Liver (tissue), 9 donors: ENCODE measurements around the gene BCL7B. TPM values are rescaled to one million over a fixed set of nuclear protein-coding genes. Genes with fewer than 3 reads are reported as not detected.

ENCODE experiments used
- DNase-seq: peaks from one replicate; pipeline ENCODE4 v3.0.0-alpha.2; 2017; ENCODE audit warnings: low spot score
- H3K27ac ChIP-seq, 2 donors: one replicate each; pipeline ENCODE4 v1.7.0; 2013; ENCODE audit warnings: inconsistent platforms in 2 of 2, low read length in 2 of 2, control low read depth in 1 of 2, low read depth in 1 of 2, mild to moderate bottlenecking in 1 of 2
- H3K27me3 ChIP-seq, 4 donors: one replicate each; pipeline versions ENCODE4 v1.6.1 to v1.7.0; 2013; ENCODE audit warnings: low read length in 3 of 4, inconsistent platforms in 1 of 4, mild to moderate bottlenecking in 1 of 4, moderate library complexity in 1 of 4; ENCODE audit not compliant: control insufficient read depth in 4 of 4, insufficient read depth in 4 of 4
- H3K36me3 ChIP-seq, 4 donors: one replicate each; pipeline versions ENCODE4 v1.6.1 to v1.7.0; 2013; ENCODE audit warnings: low read length in 3 of 4, mild to moderate bottlenecking in 3 of 4, low read depth in 1 of 4, moderate library complexity in 1 of 4; ENCODE audit not compliant: control insufficient read depth in 4 of 4, insufficient read depth in 3 of 4
- H3K4me1 ChIP-seq, 4 donors: one replicate each; pipeline versions ENCODE4 v1.6.1 to v1.7.0; 2013; ENCODE audit warnings: low read length in 3 of 4, mild to moderate bottlenecking in 3 of 4, moderate library complexity in 1 of 4; ENCODE audit not compliant: control insufficient read depth in 4 of 4, insufficient read depth in 4 of 4
- H3K4me3 ChIP-seq, 3 donors: one replicate each; pipeline versions ENCODE4 v1.6.1 to v1.7.0; 2013; ENCODE audit warnings: low read length in 3 of 3, control low read depth in 1 of 3, low read depth in 1 of 3, mild to moderate bottlenecking in 1 of 3
- H3K9ac ChIP-seq, 2 donors: one replicate each; pipeline ENCODE4 v1.7.0; 2013; ENCODE audit warnings: low read length in 2 of 2, mild to moderate bottlenecking in 2 of 2, moderate library complexity in 2 of 2, control low read depth in 1 of 2, low read depth in 1 of 2
- H3K9me3 ChIP-seq, 4 donors: one replicate each; pipeline versions ENCODE4 v1.6.1 to v1.7.0; 2013; ENCODE audit warnings: low read length in 3 of 4; ENCODE audit not compliant: control insufficient read depth in 4 of 4
- EGR1 ChIP-seq, 2 donors: IDR thresholded peaks; 2 replicates each; pipeline ENCODE4 v1.6.1; 2016 to 2018; ENCODE audit warnings: antibody characterized with exemption in 2 of 2, low read depth in 2 of 2
- FOXA1 ChIP-seq: IDR thresholded peaks from 2 replicates; pipeline ENCODE4 v1.6.1; 2016; ENCODE audit warnings: antibody characterized with exemption
- FOXA2 ChIP-seq: IDR thresholded peaks from 2 replicates; pipeline ENCODE4 v1.6.1; 2016; ENCODE audit warnings: antibody characterized with exemption
- GABPA ChIP-seq, 2 donors: IDR thresholded peaks in 1 of 2; conservative IDR thresholded peaks in 1 of 2; 2 replicates each; pipeline ENCODE4 v1.6.1; 2016; ENCODE audit warnings: antibody characterized with exemption in 2 of 2, mild to moderate bottlenecking in 1 of 2, moderate library complexity in 1 of 2
- HNF4A ChIP-seq, 2 donors: conservative IDR thresholded peaks; 2 replicates each; pipeline ENCODE4 v1.6.1; 2016; ENCODE audit warnings: antibody characterized with exemption in 2 of 2, mild to moderate bottlenecking in 2 of 2
- HNF4G ChIP-seq: IDR thresholded peaks from 2 replicates; pipeline ENCODE4 v1.6.1; 2016; ENCODE audit warnings: antibody characterized with exemption
- NR2F2 ChIP-seq: IDR thresholded peaks from 2 replicates; pipeline ENCODE4 v1.6.1; 2016; ENCODE audit warnings: antibody characterized with exemption
- RAD21 ChIP-seq, 2 donors: IDR thresholded peaks; 2 replicates each; pipeline ENCODE4 v1.6.1; 2016; ENCODE audit warnings: antibody characterized with exemption in 2 of 2, mild to moderate bottlenecking in 2 of 2
- RXRA ChIP-seq, 2 donors: IDR thresholded peaks; 2 replicates each; pipeline ENCODE4 v1.6.1; 2017 to 2018; ENCODE audit warnings: antibody characterized with exemption in 2 of 2, mild to moderate bottlenecking in 1 of 2
- SP1 ChIP-seq: IDR thresholded peaks from 2 replicates; pipeline ENCODE4 v1.6.1; 2018; ENCODE audit warnings: antibody characterized with exemption, mild to moderate bottlenecking
- TAF1 ChIP-seq: conservative IDR thresholded peaks from 2 replicates; pipeline ENCODE4 v1.6.1; 2016; ENCODE audit warnings: antibody characterized with exemption, mild to moderate bottlenecking
- WGBS: extraction: QIAGEN DNeasy Blood & Tissue Kit; methylation state at CpG from one replicate; pipeline ENCODE4 v1.1.7; 2013; 5-methylcytosine and 5-hydroxymethylcytosine counted together
- polyA plus RNA-seq, 2 donors: library from polyadenylated mRNA; stranded (reverse) in 1 of 2; unstranded in 1 of 2; fragments of 200-250 nt in 1 of 2; fragments of >200 nt in 1 of 2; fragmentation: Nextera tagmentation in 1 of 2; extraction: Ambion mirVana in 1 of 2; gene quantifications; one replicate each; pipeline versions ENCODE4 v1.2.1 to v1.2.3, GENCODE V29; 2013 to 2015
- total RNA-seq, 2 donors: library from RNA; depleted of rRNA; stranded (reverse); fragments of >200 nt; gene quantifications; one replicate each; pipeline ENCODE4 v1.2.3, GENCODE V29; 2014
- TF ChIP-seq, protein P1 (sequence below): IDR thresholded peaks from 2 replicates; pipeline ENCODE4 v1.6.1; 2016; ENCODE audit warnings: antibody characterized with exemption
- TF ChIP-seq, protein P2 (sequence below): IDR thresholded peaks from 2 replicates; pipeline ENCODE4 v1.6.1; 2016; ENCODE audit warnings: antibody characterized with exemption
- TF ChIP-seq, protein P3 (sequence below): IDR thresholded peaks from 2 replicates; pipeline ENCODE4 v1.6.1; 2016; ENCODE audit warnings: antibody characterized with exemption
- donor health status: healthy.
- donor health status: healthy.
- donor health status: healthy.
- donor health status: healthy.
- donor health status: healthy.

Gene BCL7B
- total and polyA plus RNA-seq, 4 donors, result 13.2 to 27.5 (median 21.2) TPM

DNA sequence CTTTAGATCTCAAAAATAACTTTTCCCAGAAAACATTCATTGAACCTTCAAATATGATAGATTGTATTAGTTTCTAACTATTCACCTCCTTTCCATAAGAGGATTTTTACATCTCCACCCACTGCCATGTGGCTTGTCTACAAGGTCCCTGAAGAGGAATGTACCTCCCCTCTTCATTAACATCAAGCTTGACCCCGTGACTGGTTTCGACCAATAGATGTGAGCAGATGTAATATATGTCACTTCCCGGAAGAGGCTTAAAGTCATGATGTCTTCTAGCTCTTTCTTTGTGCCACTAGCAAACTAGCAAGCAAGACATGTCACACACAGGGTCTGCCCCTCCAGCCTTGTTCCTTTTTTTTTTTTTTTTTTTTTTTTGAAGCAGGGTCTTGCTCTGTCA is 42.3 kb downstream of the BCL7B start:
- no peak overlapping the region for H3K4me3 ChIP-seq
- H3K27me3 ChIP-seq, result no peaks in the 10 kb centered on the region
- no peak overlapping the region for H3K27ac ChIP-seq
- TF ChIP-seq RAD21 (IDR thresholded peaks at IDR 0.05) (no peak), EGR1 (IDR thresholded peaks at IDR 0.05; ENCODE audit: low read depth in 2 of 2) (no peak), GABPA (IDR thresholded peaks at IDR 0.05 in 1 of 2, conservative IDR thresholded peaks at IDR 0.05 in 1 of 2) (no peak), TAF1 (no peak), NR2F2 (no peak)
- TF ChIP-seq, protein P1, sequence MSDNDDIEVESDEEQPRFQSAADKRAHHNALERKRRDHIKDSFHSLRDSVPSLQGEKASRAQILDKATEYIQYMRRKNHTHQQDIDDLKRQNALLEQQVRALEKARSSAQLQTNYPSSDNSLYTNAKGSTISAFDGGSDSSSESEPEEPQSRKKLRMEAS, result no peak
- TF ChIP-seq, protein P2, sequence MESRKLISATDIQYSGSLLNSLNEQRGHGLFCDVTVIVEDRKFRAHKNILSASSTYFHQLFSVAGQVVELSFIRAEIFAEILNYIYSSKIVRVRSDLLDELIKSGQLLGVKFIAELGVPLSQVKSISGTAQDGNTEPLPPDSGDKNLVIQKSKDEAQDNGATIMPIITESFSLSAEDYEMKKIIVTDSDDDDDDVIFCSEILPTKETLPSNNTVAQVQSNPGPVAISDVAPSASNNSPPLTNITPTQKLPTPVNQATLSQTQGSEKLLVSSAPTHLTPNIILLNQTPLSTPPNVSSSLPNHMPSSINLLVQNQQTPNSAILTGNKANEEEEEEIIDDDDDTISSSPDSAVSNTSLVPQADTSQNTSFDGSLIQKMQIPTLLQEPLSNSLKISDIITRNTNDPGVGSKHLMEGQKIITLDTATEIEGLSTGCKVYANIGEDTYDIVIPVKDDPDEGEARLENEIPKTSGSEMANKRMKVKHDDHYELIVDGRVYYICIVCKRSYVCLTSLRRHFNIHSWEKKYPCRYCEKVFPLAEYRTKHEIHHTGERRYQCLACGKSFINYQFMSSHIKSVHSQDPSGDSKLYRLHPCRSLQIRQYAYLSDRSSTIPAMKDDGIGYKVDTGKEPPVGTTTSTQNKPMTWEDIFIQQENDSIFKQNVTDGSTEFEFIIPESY, result no peak
- peaks cover 3 to 24% (median 11%) of the 10 kb centered on the region in 4 donors for H3K4me1 ChIP-seq
- 94% methylated on average over 3 of the region's 3 CpGs for WGBS
- H3K9ac ChIP-seq, result no peak overlapping the region
- DNase-seq, result no peak
- H3K36me3 ChIP-seq, result peaks cover 5 to 23% (median 11%) of the 10 kb centered on the region in 4 donors
- H3K9me3 ChIP-seq, result no peaks in the 10 kb centered on the region

DNA sequence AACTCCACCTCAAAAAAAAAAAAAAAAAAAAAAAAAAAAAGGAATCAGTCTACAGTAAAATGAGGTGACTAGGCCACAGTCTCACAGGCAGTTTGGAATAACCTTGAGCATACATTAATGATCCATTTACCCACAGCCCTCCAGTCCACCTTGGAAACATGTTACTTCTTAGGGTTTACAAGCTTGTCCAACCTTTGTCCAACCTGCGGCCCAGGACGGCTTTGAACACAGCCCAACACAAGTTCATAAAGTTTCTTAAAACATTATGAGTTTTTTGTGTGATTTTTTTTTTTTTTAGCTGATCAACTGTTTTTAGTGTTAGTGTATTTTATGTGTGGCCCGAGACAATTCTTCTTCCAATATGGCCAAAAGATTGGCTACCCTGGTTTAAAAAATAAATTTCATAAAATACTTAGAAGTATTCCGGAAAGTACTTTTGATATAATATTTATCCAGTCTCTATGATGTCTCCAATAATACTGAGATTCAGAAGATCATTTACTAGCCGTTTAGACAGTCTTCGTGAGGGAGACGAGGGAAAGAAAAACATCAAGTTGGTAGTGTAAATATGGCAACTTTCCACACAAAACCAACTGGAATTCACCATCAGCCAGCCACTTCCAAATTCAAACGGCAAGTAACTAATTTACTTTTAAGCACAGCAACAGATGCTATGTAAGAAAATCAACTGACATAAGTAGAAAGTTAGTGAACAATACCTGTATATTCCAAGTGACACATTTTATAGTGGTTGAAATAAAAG is 45.3 kb downstream of the BCL7B start:
- DNase-seq, result no peak
- Histone ChIP-seq H3K36me3 (peaks cover 17 to 37% (median 26%) of the 10 kb centered on the region in 4 donors), H3K4me1 (peaks cover 0 to 6% (median 1%) of the 10 kb centered on the region in 4 donors), H3K4me3 (no peak overlapping the region), H3K9ac (no peak overlapping the region), H3K9me3 (no peaks in the 10 kb centered on the region), H3K27me3 (no peaks in the 10 kb centered on the region), H3K27ac (no peak overlapping the region)
- WGBS, result 65% methylated on average over 8 of the region's 8 CpGs
- no peak for TF ChIP-seq SP1

DNA sequence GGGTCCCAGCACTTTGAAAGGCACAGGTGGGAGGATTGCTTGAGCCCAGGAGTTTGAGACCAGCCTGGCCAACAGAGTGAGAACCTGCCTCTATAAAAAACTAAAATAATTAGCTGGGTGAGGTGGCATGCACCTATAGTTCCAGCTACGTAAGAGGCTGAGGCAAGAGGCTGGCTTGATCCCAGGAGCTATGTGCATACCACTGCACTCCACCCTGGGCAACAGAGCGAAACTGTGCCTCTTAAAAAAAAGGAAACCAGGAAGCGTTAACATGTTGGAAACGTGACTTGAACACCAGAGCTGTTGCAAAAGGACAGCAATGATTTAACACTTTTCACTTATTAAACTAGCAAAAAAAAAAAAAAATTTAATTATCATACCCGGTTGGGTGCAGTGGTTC is 48.0 kb downstream of the BCL7B start:
- no peak overlapping the region for H3K27ac ChIP-seq
- peaks cover 0 to 6% (median 1%) of the 10 kb centered on the region in 4 donors for H3K4me1 ChIP-seq
- H3K9me3 ChIP-seq, result no peaks in the 10 kb centered on the region
- WGBS, result 92% methylated on average over 5 of the region's 5 CpGs
- H3K27me3 ChIP-seq, result no peaks in the 10 kb centered on the region
- no peak for DNase-seq
- no peak overlapping the region for H3K4me3 ChIP-seq
- peaks cover 18 to 43% (median 40%) of the 10 kb centered on the region in 4 donors for H3K36me3 ChIP-seq
- TF ChIP-seq, protein P3, sequence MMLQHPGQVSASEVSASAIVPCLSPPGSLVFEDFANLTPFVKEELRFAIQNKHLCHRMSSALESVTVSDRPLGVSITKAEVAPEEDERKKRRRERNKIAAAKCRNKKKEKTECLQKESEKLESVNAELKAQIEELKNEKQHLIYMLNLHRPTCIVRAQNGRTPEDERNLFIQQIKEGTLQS, result no peak
- TF ChIP-seq, protein P1, result no peak
- TF ChIP-seq HNF4G (no peak), FOXA2 (no peak), RAD21 (IDR thresholded peaks at IDR 0.05) (no peak), RXRA (IDR thresholded peaks at IDR 0.05) (no peak), SP1 (no peak), EGR1 (IDR thresholded peaks at IDR 0.05; ENCODE audit: low read depth in 2 of 2) (no peak), HNF4A (conservative IDR thresholded peaks at IDR 0.05) (no peak), FOXA1 (no peak)
- H3K9ac ChIP-seq, result no peak overlapping the region
